Transverse colon (tissue), 4 donors: ENCODE results near the gene ZBTB32.

Source experiments
- EP300 ChIP-seq: sonication (generic); formaldehyde crosslinking; IDR thresholded peaks from one replicate; pipeline ENCODE4 v1.6.1; 2017; ENCODE audit warnings: antibody characterized with exemption, low read depth
- POLR2A ChIP-seq: fragments of 450-650 bp; IDR thresholded peaks from one replicate; pipeline ENCODE4 v1.6.1; 2016; ENCODE audit warnings: antibody characterized with exemption, mild to moderate bottlenecking, moderate library complexity
- POLR2AphosphoS5 ChIP-seq, 3 donors: sonication (generic); formaldehyde crosslinking; IDR thresholded peaks; one replicate each; pipeline ENCODE4 v1.6.1; 2016; ENCODE audit warnings: antibody characterized with exemption in 3 of 3
- TF ChIP-seq, protein P1 (sequence below), 5 experiments: fragments of 200-600 bp in 3 of 5; fragments of 450-650 bp in 2 of 5; sonication (generic) in 3 of 5; IDR thresholded peaks; 1 replicate in 2 of 5; 2 replicates in 3 of 5; pipeline ENCODE4 v1.5.1; 2016 to 2017; ENCODE audit warnings: antibody characterized with exemption in 5 of 5, inconsistent platforms in 3 of 5, mild to moderate bottlenecking in 2 of 5, moderate library complexity in 1 of 5

DNA sequence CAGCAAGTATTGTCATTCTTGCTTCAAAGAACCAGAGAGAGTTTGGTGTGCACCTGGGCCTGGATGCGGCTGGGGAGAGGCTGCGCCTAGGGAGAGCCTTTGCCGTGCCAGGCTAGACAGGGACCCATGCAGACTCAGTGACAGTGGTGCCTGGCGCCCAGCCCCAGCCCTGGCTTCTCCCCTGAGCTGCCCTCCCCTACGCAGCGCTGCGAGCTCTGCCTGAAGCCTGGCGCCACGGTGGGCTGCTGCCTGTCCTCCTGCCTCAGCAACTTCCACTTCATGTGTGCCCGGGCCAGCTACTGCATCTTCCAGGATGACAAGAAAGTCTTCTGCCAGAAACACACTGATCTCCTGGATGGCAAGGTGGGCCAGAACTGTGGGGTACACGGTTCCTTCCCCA lies 25.4 kb downstream of the ZBTB32 start:
- TF ChIP-seq, protein P1, sequence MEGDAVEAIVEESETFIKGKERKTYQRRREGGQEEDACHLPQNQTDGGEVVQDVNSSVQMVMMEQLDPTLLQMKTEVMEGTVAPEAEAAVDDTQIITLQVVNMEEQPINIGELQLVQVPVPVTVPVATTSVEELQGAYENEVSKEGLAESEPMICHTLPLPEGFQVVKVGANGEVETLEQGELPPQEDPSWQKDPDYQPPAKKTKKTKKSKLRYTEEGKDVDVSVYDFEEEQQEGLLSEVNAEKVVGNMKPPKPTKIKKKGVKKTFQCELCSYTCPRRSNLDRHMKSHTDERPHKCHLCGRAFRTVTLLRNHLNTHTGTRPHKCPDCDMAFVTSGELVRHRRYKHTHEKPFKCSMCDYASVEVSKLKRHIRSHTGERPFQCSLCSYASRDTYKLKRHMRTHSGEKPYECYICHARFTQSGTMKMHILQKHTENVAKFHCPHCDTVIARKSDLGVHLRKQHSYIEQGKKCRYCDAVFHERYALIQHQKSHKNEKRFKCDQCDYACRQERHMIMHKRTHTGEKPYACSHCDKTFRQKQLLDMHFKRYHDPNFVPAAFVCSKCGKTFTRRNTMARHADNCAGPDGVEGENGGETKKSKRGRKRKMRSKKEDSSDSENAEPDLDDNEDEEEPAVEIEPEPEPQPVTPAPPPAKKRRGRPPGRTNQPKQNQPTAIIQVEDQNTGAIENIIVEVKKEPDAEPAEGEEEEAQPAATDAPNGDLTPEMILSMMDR (IDR thresholded peaks at IDR 0.05), result no peak
- TF ChIP-seq EP300 (no peak), POLR2AphosphoS5 (IDR thresholded peaks at IDR 0.05) (no peak), POLR2A (no peak)
